Neural crest cell (in vitro differentiated cells): ENCODE measurements around the gene MYORG. TPM values are rescaled to one million over a fixed set of nuclear protein-coding genes. Genes with fewer than 3 reads are reported as not detected.
"Not testable (repeated sequence)": the region's sequence is repeated elsewhere in the genome, so short reads cannot be mapped to it uniquely, and the experiment has no call there.

Experiments used
- DNase-seq: peaks from one replicate; pipeline ENCODE4 v3.0.0; 2021; ENCODE audit warnings: low read depth, mixed read lengths, low spot score
- H3K27ac Mint-ChIP-seq: one replicate; pipeline ENCODE4 v1.8.0; 2021; ENCODE audit warnings: mild to moderate bottlenecking, mixed read lengths; ENCODE audit not compliant: unreplicated experiment
- H3K27me3 Mint-ChIP-seq: 2 replicates; pipeline ENCODE4 v1.8.0; 2021; ENCODE audit warnings: low read depth, mild to moderate bottlenecking, mixed read lengths
- H3K36me3 Mint-ChIP-seq: 2 replicates; pipeline ENCODE4 v1.8.0; 2021; ENCODE audit warnings: low read depth, mild to moderate bottlenecking, mixed read lengths
- H3K4me1 Mint-ChIP-seq: 2 replicates; pipeline ENCODE4 v1.8.0; 2021; ENCODE audit warnings: mixed read lengths
- H3K4me3 Mint-ChIP-seq: one replicate; pipeline ENCODE4 v1.8.0; 2021; ENCODE audit warnings: mild to moderate bottlenecking, mixed read lengths
- H3K9me3 Mint-ChIP-seq: 2 replicates; pipeline ENCODE4 v1.8.0; 2021; ENCODE audit warnings: mixed read lengths
- total RNA-seq: library from RNA; stranded (reverse); gene quantifications from 2 replicates; pipeline ENCODE4 v1.2.1, GENCODE V29; 2021
- TF ChIP-seq, protein P1 (sequence below): fragments of 200-600 bp; sonication (generic); conservative IDR thresholded peaks from 2 replicates; pipeline ENCODE4 v1.5.0; 2021; ENCODE audit warnings: antibody characterized with exemption, mild to moderate bottlenecking

MYORG gene
- total RNA-seq, 1 donor from 2014 or later = 2.0 TPM

DNA sequence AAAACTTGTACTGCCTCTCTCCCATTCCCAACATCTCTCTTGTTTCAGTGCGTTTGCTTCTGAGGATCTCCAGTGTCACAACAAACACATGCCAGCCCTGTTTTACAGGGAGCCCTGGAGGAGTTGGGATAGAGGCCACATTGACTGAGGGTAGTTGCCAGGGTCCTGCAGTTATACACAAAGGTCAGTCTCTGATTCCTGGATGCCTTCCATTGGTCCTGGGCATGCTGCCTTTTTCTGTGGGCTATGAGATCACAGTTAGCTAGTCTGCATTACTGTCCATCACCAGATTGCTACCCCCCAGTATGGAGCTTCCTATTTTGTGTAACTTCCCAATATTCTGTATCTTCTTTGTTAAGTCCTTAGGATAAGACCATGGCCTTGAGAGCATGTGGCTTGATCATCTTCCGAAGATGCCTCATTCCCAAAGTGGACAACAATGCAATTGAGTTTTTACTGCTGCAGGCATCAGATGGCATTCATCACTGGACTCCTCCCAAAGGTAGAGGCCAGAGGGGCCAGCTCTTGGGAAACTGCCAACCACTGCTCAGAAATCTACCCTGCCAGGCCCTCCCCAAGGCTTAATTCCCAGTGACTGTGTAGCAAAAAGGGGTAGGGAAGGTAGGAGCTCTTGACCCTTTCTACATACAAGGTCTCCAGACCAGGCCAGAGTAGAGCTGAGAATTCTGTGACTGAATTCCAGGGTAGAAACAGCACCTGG lies 37.9 kb downstream of the MYORG start:
- H3K27ac Mint-ChIP-seq = no peak overlapping the region
- no peaks in the 10 kb centered on the region for H3K27me3 Mint-ChIP-seq
- no peak for DNase-seq

DNA sequence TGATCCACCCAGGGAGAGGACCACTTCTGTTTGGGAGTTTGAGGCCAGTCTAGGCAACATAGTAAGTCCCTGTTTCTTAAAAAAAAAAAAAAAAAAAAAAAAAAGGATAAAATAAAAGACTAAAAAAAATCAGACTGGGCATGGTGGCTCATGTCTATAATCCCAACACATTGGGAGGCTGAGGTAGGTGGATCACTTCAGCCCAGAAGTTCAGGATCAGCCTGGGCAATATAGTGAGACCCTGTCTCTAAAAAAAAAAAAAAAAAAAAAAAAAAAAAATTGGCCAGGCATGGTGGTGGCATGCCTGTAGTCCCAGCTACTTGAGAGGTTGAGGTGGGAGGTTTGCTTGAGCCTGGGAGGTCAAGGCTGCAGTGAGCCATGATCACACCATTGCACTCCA lies 38.6 kb downstream of the MYORG start:
- not testable (repeated sequence) for H3K9me3 Mint-ChIP-seq, H3K36me3 Mint-ChIP-seq, DNase-seq, H3K27me3 Mint-ChIP-seq, H3K27ac Mint-ChIP-seq, H3K4me3 Mint-ChIP-seq
- peaks cover 29% of the 10 kb centered on the region for H3K4me1 Mint-ChIP-seq

More for the DNA sequence above, 37.9 kb downstream of the MYORG start:
- H3K36me3 Mint-ChIP-seq = peaks cover 4% of the 10 kb centered on the region
- H3K4me3 Mint-ChIP-seq = no peak overlapping the region
- peaks cover 26% of the 10 kb centered on the region for H3K4me1 Mint-ChIP-seq
- TF ChIP-seq, protein P1, sequence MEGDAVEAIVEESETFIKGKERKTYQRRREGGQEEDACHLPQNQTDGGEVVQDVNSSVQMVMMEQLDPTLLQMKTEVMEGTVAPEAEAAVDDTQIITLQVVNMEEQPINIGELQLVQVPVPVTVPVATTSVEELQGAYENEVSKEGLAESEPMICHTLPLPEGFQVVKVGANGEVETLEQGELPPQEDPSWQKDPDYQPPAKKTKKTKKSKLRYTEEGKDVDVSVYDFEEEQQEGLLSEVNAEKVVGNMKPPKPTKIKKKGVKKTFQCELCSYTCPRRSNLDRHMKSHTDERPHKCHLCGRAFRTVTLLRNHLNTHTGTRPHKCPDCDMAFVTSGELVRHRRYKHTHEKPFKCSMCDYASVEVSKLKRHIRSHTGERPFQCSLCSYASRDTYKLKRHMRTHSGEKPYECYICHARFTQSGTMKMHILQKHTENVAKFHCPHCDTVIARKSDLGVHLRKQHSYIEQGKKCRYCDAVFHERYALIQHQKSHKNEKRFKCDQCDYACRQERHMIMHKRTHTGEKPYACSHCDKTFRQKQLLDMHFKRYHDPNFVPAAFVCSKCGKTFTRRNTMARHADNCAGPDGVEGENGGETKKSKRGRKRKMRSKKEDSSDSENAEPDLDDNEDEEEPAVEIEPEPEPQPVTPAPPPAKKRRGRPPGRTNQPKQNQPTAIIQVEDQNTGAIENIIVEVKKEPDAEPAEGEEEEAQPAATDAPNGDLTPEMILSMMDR = no peak
- no peaks in the 10 kb centered on the region for H3K9me3 Mint-ChIP-seq

DNA sequence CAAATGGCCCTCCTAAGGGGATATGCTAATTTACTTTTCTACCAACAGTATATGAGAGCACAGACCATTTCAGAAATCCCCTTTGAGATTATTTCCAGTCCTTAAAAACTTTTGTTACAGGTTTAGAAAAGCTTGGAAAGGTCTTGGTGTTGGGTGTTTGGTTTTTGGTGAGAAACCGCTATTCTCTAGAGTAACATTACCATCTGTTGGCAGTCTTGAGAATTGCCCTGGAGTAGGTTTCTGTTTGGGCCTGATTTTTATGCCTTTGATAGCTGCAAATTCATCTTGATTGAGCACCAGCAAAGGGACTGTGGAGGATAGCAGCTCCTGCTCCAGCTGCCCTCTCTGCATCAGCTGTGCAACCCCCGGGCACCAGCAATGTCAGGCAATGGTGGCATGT lies 39.3 kb downstream of the MYORG start:
- H3K9me3 Mint-ChIP-seq = no peaks in the 10 kb centered on the region
- TF ChIP-seq, protein P1 = peak; percentile 35
- H3K27ac Mint-ChIP-seq = no peak overlapping the region
- no peak for DNase-seq
- no peak overlapping the region for H3K4me3 Mint-ChIP-seq
- H3K36me3 Mint-ChIP-seq = peaks cover 4% of the 10 kb centered on the region
- H3K4me1 Mint-ChIP-seq = peaks cover 34% of the 10 kb centered on the region
- H3K27me3 Mint-ChIP-seq = no peaks in the 10 kb centered on the region

DNA sequence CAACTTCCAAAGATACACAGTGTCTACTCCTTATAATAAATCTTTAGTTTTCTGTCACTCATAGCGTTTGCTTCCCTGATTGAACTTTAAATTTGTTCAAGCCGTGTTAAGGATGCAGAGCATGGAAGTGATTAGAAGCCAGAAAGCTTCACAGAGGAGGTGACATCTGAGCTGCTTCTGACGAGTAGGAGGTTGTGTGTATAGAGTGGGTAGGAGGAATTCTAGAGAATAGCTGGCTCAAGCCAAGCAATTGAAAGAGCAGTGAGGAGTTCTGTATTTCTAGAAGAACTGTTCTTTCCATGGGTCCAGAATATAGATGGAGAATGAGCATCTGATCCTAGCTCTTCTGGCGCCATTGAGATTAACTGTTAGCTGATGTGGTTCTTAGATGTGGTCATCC lies 41.3 kb downstream of the MYORG start:
- peak overlapping the region; percentile 39 for H3K27ac Mint-ChIP-seq
- DNase-seq = no peak
- no peak overlapping the region for H3K4me3 Mint-ChIP-seq
- peaks cover 4% of the 10 kb centered on the region for H3K36me3 Mint-ChIP-seq
- H3K9me3 Mint-ChIP-seq = no peaks in the 10 kb centered on the region
- no peaks in the 10 kb centered on the region for H3K27me3 Mint-ChIP-seq
- TF ChIP-seq, protein P1 = no peak
- peaks cover 43% of the 10 kb centered on the region for H3K4me1 Mint-ChIP-seq

DNA sequence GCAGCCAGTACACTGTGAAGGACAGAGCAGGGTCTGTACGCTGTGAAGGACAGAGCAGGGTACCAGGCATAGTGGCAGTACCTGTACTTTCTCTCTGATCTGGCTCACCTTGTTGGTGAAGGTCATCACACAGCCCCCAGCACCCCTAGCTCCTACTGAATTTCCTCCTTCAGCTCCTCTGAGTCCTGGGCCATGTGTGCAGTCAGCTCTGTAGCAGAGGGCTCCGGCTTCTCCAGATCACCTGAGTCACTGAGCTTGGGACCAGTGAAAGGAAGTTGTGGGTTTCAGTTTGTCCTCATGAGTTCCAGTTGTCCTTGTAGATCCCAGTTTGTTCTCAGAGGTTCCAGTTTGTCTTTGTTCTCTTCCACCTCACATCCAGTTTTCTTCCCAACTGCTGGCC lies 41.8 kb downstream of the MYORG start:
- TF ChIP-seq, protein P1 = no peak
- H3K27me3 Mint-ChIP-seq = no peaks in the 10 kb centered on the region

DNA sequence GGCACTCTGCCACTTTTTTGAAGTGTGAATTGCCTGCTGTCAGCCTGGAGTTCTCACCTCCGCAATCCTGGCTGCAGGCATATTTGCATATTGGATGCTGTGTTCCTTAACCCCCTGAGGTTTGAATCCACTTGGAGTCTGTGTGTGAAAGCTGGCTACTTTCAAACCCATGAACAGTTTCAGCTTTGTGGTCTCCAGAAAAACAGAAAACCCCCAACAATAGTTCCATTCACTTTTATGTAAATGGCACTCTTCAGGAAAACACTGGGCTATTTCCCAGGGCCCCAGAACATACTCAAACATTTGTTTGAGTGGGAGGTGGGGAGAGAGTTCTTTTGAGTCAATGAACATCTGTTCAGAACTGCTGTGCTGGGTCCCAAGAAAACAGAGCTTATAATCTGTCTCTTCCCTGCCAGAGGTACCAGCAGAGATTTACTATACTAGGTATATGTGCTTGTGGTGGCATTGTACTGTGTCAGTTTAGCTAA lies 42.3 kb downstream of the MYORG start:
- no peaks in the 10 kb centered on the region for H3K27me3 Mint-ChIP-seq
- TF ChIP-seq, protein P1 = no peak
- peak; percentile 14 for DNase-seq
- peak overlapping the region; percentile 70 for H3K27ac Mint-ChIP-seq
- H3K36me3 Mint-ChIP-seq = peaks cover 4% of the 10 kb centered on the region
- H3K9me3 Mint-ChIP-seq = no peaks in the 10 kb centered on the region
- H3K4me1 Mint-ChIP-seq = peaks cover 53% of the 10 kb centered on the region
- peak overlapping the region; percentile 65 for H3K4me3 Mint-ChIP-seq

More for the DNA sequence above, 41.8 kb downstream of the MYORG start:
- Mint-ChIP-seq H3K36me3 (peaks cover 4% of the 10 kb centered on the region), H3K4me3 (peak overlapping the region; percentile 65), H3K27ac (peak overlapping the region; percentile 30), H3K4me1 (peaks cover 47% of the 10 kb centered on the region), H3K9me3 (no peaks in the 10 kb centered on the region)
- no peak for DNase-seq
